ENCODE results near the gene SH3BP2.
A peak's percentile ranks its signal among the peaks of the same experiment; 100 is the strongest.
"Not testable (repeated sequence)": the region's sequence is repeated elsewhere in the genome, so short reads cannot be mapped to it uniquely, and the experiment has no call there.

The SH3BP2 gene

DNA sequence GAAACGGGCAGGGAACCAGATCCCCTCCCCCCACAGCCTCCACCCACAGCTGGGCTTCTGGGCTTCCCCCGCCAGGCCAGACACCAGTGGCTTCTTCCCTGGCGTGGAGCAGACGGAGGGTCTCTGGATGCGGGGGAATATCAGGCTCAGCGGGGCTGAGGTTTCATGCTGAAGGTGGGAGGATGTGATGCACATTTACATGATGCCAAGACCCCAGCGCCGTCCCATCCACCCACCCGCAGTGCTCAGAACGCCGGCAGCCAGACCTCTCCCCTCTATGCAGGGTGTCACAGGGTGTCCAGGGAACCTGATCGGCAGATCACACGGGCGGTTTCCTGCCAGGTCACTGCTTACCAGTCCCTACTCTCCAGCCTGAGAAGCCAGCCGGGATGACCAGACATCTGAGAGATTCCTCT lies 24.0 kb upstream of the SH3BP2 start:
- no peak for TF ChIP-seq JUND (IDR thresholded peaks at IDR 0.05; ENCODE audit: low read depth)
- in situ Hi-C loops (cut with HindIII; ENCODE audit: low pct_unique_long_range_greater_than_20kb, low sequenced_read_pairs) = no loop called here
- no peak for DNase-seq (ENCODE audit: low read depth in 1 of 2, low spot score in 1 of 2)

- DNase-seq (ENCODE audit: low read depth in 1 of 2, low spot score in 1 of 2) = no peak
- TF ChIP-seq JUND (IDR thresholded peaks at IDR 0.05; ENCODE audit: low read depth) = no peak
- in situ Hi-C loops (cut with HindIII; ENCODE audit: low pct_unique_long_range_greater_than_20kb, low sequenced_read_pairs) = no loop called here
Observed at GRCh38 chr4:2771264-2771663, 21.6 kb upstream of the SH3BP2 start.

GRCh38 chr4:2780643-2781042 lies 12.2 kb upstream of the SH3BP2 start:
- in situ Hi-C loops (cut with HindIII; ENCODE audit: low pct_unique_long_range_greater_than_20kb, low sequenced_read_pairs); DNase-seq (ENCODE audit: low read depth in 1 of 2, low spot score in 1 of 2): not testable (repeated sequence)

DNA sequence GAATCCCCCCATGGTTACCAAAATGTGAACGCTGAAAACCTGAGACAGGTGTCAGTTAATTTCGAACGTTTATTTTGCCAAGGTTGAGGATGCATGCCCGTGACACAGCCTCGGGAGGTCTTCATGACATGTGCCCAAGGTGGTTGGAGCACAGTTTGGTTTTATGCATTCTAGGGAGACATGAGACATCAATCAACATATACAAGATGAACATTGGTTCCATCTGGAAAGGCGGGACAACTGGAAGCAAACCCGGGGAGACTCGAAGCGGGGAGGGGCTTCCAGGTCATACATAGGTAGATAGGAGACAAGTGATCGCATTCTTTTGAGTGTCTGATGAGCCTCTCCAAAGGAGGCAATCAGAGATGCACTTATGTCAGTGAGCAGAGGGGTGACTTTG lies 11.0 kb upstream of the SH3BP2 start:
- TF ChIP-seq JUND (IDR thresholded peaks at IDR 0.05; ENCODE audit: low read depth) = no peak
- no peak for DNase-seq (ENCODE audit: low read depth in 1 of 2, low spot score in 1 of 2)
- in situ Hi-C loops (cut with HindIII; ENCODE audit: low pct_unique_long_range_greater_than_20kb, low sequenced_read_pairs) = no loop called here

DNA sequence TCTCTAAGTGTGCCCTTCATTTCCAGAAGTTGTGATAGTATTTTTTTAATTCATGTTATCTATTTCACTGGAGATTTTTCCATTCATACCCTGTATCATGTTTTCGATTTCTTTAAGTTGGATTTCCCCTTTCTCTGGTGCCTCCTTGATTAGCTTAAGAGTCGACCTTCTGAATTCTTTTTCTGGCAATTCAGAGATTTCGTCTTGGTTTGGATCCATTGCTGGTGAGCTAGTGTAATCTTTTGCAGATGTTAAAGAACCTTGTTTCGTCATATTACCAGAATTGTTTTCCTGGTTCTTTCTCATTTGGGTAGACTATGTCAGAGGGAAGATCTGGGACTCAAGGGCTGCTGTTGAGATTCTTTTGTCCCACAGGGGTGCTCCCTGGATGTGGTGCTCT lies 9.1 kb upstream of the SH3BP2 start:
- TF ChIP-seq JUND (IDR thresholded peaks at IDR 0.05; ENCODE audit: low read depth) = no peak
- DNase-seq (ENCODE audit: low read depth in 1 of 2, low spot score in 1 of 2) = no peak
- in situ Hi-C loops (cut with HindIII; ENCODE audit: low pct_unique_long_range_greater_than_20kb, low sequenced_read_pairs) = no loop called here

GRCh38 chr4:2785613-2786012 lies 7.3 kb upstream of the SH3BP2 start:
- in situ Hi-C loops (cut with HindIII; ENCODE audit: low pct_unique_long_range_greater_than_20kb, low sequenced_read_pairs) = no loop called here
- no peak for TF ChIP-seq JUND (IDR thresholded peaks at IDR 0.05; ENCODE audit: low read depth)
- peak; percentile 48 to 78 for DNase-seq (ENCODE audit: low read depth in 1 of 2, low spot score in 1 of 2)

DNA sequence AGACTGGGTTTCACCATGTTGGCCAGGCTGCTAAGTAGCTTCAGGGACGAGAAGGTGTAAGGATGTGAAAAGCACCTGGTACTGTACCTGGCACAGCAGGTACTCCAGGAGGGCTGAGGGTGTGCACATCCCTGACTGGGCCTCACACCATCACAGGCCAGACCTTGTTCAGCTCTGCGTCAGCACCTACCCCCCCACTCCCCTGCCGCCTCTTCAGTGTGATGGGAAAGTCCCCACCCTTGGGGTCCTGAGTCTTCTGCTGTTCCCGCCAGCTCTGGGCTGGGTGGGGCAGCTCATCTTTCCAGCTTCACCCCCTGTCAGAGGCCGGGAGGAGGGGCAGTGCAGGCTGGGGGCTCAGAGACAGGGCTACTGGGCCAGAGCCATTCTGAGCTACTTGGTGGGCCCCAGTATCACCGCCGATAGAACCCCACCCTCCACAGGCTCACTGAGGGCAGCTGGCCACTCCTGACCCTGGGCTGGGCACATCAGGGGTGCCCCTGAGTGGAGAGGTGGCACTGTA lies 6.7 kb upstream of the SH3BP2 start:
- DNase-seq (ENCODE audit: low read depth in 1 of 2, low spot score in 1 of 2) = no peak
- no peak for TF ChIP-seq JUND (IDR thresholded peaks at IDR 0.05; ENCODE audit: low read depth)
- in situ Hi-C loops (cut with HindIII; ENCODE audit: low pct_unique_long_range_greater_than_20kb, low sequenced_read_pairs) = no loop called here

- TF ChIP-seq JUND (IDR thresholded peaks at IDR 0.05; ENCODE audit: low read depth) = no peak
- in situ Hi-C loops (cut with HindIII; ENCODE audit: low pct_unique_long_range_greater_than_20kb, low sequenced_read_pairs) = no loop called here
- DNase-seq (ENCODE audit: low read depth in 1 of 2, low spot score in 1 of 2) = no peak
Observed at GRCh38 chr4:2786794-2787229, 6.1 kb upstream of the SH3BP2 start.

DNA sequence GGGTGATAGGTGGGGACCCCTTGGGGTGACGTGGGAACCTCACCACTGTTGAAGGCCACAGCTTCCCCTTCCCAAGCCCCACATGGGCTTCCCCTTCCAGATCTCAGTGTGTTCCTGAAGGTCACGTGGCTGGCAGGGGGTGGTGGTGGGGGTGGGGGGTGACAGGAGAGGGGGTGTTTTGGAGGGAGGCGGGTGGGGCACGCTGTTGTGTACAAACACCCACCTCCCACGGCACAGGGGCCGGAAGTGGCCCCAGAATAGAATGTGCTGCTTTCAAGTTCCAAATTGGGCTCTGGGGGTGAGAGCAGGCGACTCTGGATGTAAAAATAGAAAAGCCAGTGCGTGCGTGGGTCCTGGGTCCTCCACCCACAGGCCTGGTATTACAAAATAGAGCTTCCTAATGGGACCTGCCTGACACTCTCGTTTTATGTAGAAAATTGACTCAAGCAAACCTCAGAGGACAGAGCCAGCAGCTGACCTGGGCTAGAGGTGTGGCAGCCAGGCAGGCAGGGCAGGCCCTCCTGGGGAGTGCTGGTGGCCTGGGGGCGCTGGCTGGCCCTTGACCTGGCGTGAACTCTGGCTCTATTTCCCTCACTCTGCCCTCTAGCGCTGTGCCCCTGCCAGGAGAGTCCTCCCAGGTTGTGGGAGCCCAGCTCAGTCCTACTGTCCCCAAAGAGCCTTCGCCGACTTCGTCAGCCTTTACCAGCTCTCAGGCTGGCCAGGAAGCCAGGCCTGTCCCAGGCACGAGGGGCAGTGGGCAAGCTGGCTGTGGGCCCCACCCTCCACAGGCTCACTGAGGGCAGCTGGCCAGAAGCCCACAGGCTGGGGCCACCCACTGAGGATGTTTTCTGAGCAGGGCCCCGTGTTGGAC lies 5.4 kb upstream of the SH3BP2 start:
- DNase-seq (ENCODE audit: low read depth in 1 of 2, low spot score in 1 of 2) = no peak
- TF ChIP-seq JUND (IDR thresholded peaks at IDR 0.05; ENCODE audit: low read depth) = no peak
- in situ Hi-C loops (cut with HindIII; ENCODE audit: low pct_unique_long_range_greater_than_20kb, low sequenced_read_pairs) = no loop called here

- DNase-seq (ENCODE audit: low read depth in 1 of 2, low spot score in 1 of 2) = no peak
- in situ Hi-C loops (cut with HindIII; ENCODE audit: low pct_unique_long_range_greater_than_20kb, low sequenced_read_pairs) = no loop called here
- TF ChIP-seq JUND (IDR thresholded peaks at IDR 0.05; ENCODE audit: low read depth) = no peak
Observed at GRCh38 chr4:2788101-2788500, 4.8 kb upstream of the SH3BP2 start.

DNA sequence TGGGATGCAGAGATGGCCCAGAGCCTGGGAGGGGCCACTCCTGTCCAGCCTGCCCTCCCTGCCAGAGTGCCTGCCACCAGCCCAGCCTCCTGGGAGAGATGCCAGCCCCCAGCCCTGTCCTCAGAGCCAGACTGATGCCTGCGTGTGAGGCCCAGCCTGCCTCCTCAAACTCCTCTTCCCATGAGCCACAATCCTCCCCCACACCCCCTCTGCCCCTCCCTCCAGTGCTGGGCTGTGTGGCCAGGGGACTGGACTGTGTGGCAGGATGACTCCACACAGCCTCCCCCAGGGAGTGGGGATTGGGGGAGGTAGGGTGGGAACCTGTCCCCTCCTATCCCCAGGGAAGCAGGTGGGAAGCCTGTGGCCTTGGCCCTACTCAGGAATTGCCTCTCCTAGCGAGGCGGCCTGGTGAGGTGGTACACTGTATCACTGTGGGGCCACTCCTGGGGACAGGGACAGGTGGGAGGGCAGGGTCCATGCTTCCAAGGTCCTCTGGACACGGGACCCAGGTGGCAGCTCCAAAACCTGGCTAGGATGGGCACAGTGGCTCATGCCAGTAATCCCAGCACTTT lies 4.3 kb upstream of the SH3BP2 start:
- no peak for TF ChIP-seq JUND (IDR thresholded peaks at IDR 0.05; ENCODE audit: low read depth)
- in situ Hi-C loops (cut with HindIII; ENCODE audit: low pct_unique_long_range_greater_than_20kb, low sequenced_read_pairs) = no loop called here
- no peak for DNase-seq (ENCODE audit: low read depth in 1 of 2, low spot score in 1 of 2)

GRCh38 chr4:2789351-2789750 lies 3.5 kb upstream of the SH3BP2 start:
- in situ Hi-C loops (cut with HindIII; ENCODE audit: low pct_unique_long_range_greater_than_20kb, low sequenced_read_pairs) = no loop called here
- no peak for TF ChIP-seq JUND (IDR thresholded peaks at IDR 0.05; ENCODE audit: low read depth)
- DNase-seq (ENCODE audit: low read depth in 1 of 2, low spot score in 1 of 2) = no peak

GRCh38 chr4:2789793-2790582 lies 2.9 kb upstream of the SH3BP2 start:
- no peak for TF ChIP-seq JUND (IDR thresholded peaks at IDR 0.05; ENCODE audit: low read depth)
- in situ Hi-C loops (cut with HindIII; ENCODE audit: low pct_unique_long_range_greater_than_20kb, low sequenced_read_pairs) = no loop called here
- DNase-seq (ENCODE audit: low read depth in 1 of 2, low spot score in 1 of 2) = no peak

Data from T47D (cell line).